Thoracic aorta (tissue), 2 donors: ENCODE results near the gene DEAF1. TPM values are rescaled to one million over a fixed set of nuclear protein-coding genes. Genes with fewer than 3 reads are reported as not detected.

ENCODE experiments used
- ATAC-seq: fragments of 150-250 bp; one replicate; pipeline ENCODE4 v1.8.0; 2017; ENCODE audit warnings: low read depth; ENCODE audit not compliant: insufficient number of reproducible peaks, low FRiP score
- DNase-seq: peaks from one replicate; pipeline ENCODE4 v3.0.0-alpha.2; 2020; ENCODE audit warnings: low spot score
- H3K27ac ChIP-seq, 2 donors: fragments of 200-600 bp; sonication (generic); 1 replicate in 1 of 2; 2 replicates in 1 of 2; pipeline ENCODE4 v1.5.1; 2016; ENCODE audit warnings: mild to moderate bottlenecking in 2 of 2, moderate library complexity in 2 of 2
- H3K27me3 ChIP-seq: fragments of 200-600 bp; sonication (generic); replicated peaks from 2 replicates; pipeline ENCODE4 v1.6.0; 2016; ENCODE audit warnings: mild to moderate bottlenecking; ENCODE audit not compliant: insufficient read depth
- H3K36me3 ChIP-seq: fragments of 200-600 bp; sonication (generic); one replicate; pipeline ENCODE4 v1.5.1; 2016
- H3K4me1 ChIP-seq, 2 donors: fragments of 200-600 bp; sonication (generic); 1 replicate in 1 of 2; 2 replicates in 1 of 2; pipeline versions ENCODE4 v1.5.1 to v1.6.0; 2016; ENCODE audit warnings: low read depth in 2 of 2, mild to moderate bottlenecking in 1 of 2; ENCODE audit not compliant: control insufficient read depth in 1 of 2
- H3K4me3 ChIP-seq: fragments of 200-600 bp; sonication (generic); 2 replicates; pipeline ENCODE4 v1.5.1; 2016; ENCODE audit warnings: mild to moderate bottlenecking
- H3K9me3 ChIP-seq: fragments of 200-600 bp; sonication (generic); 2 replicates; pipeline ENCODE4 v1.5.1; 2016
- CTCF ChIP-seq: fragments of 200-600 bp; sonication (generic); IDR thresholded peaks from one replicate; pipeline ENCODE4 v1.5.1; 2019; ENCODE audit warnings: antibody characterized with exemption
- total RNA-seq, 2 donors: library from RNA; depleted of rRNA; stranded (reverse); fragments of >200 nt; gene quantifications; one replicate each; pipeline versions ENCODE4 v1.1.0 to v1.2.3, GENCODE V29; 2016

The DEAF1 gene
- total RNA-seq, 2 donors from 2014 or later: 22.1 to 67.0 TPM

GRCh38 chr11:707817-708420, 12.9 kb upstream of the DEAF1 start:
- H3K36me3 ChIP-seq: no peaks in the 10 kb centered on the region
- H3K27me3 ChIP-seq: no peaks in the 10 kb centered on the region
- no peak for TF ChIP-seq CTCF
- H3K4me1 ChIP-seq: peaks cover 17 to 47% of the 10 kb centered on the region in 2 donors
- peak overlapping the region; percentile 80 to 95 for H3K27ac ChIP-seq
- DNase-seq (no peak), ATAC-seq (no peak)
- H3K4me3 ChIP-seq: peak overlapping the region; percentile 92
- H3K9me3 ChIP-seq: no peaks in the 10 kb centered on the region

GRCh38 chr11:706957-707816, 12.2 kb upstream of the DEAF1 start:
- no peak for DNase-seq
- Histone ChIP-seq H3K27me3 (no peaks in the 10 kb centered on the region), H3K27ac (peak overlapping the region; percentile 80 to 95), H3K36me3 (no peaks in the 10 kb centered on the region), H3K4me3 (peak overlapping the region; percentile 92), H3K4me1 (peaks cover 22 to 55% of the 10 kb centered on the region in 2 donors), H3K9me3 (no peaks in the 10 kb centered on the region)
- peak; percentile 23 for ATAC-seq
- peak; percentile 27 for TF ChIP-seq CTCF

GRCh38 chr11:706439-706956, 11.5 kb upstream of the DEAF1 start:
- peaks cover 22 to 56% of the 10 kb centered on the region in 2 donors for H3K4me1 ChIP-seq
- peak; percentile 50 for ATAC-seq
- no peaks in the 10 kb centered on the region for H3K27me3 ChIP-seq
- TF ChIP-seq CTCF: no peak
- H3K9me3 ChIP-seq: no peaks in the 10 kb centered on the region
- H3K36me3 ChIP-seq: no peaks in the 10 kb centered on the region
- peak overlapping the region; percentile 80 to 95 for H3K27ac ChIP-seq
- no peak for DNase-seq
- H3K4me3 ChIP-seq: peak overlapping the region; percentile 92

GRCh38 chr11:705646-706438, 10.8 kb upstream of the DEAF1 start, which contains the start of gene EPS8L2:
Gene EPS8L2, plus strand, starts transcription at chr11:706231. Its CDS starts 3,177 bp downstream, at chr11:709408.
- H3K9me3 ChIP-seq: no peaks in the 10 kb centered on the region
- H3K27ac ChIP-seq: peak within 1 kb of the TSS; percentile 80 to 95
- no peak for TF ChIP-seq CTCF
- DNase-seq (no peak), ATAC-seq (no peak)
- H3K4me3 ChIP-seq: peak within 1 kb of the TSS; percentile 92
- H3K27me3 ChIP-seq: no peaks in the 10 kb centered on the region
- peaks cover 3% of the 10 kb centered on the region for H3K36me3 ChIP-seq
- H3K4me1 ChIP-seq: peaks cover 22 to 56% of the 10 kb centered on the region in 2 donors
